MM.1S (cell line): Measurements from ENCODE around the gene FMO5.

Experiments used
- DNase-seq: peaks from one replicate; pipeline ENCODE4 v3.0.0-alpha.2; 2015
- H2AFZ ChIP-seq: fragments of 300-600 bp; sonication (generic); 2 replicates; pipeline ENCODE4 v1.6.0; 2016; ENCODE audit warnings: antibody characterized with exemption, low read length
- H3F3A ChIP-seq: fragments of 300-600 bp; sonication (generic); 2 replicates; pipeline ENCODE4 v1.6.1; 2016; ENCODE audit warnings: mild to moderate bottlenecking, antibody characterized with exemption, low read length, moderate library complexity, mixed read lengths; ENCODE audit not compliant: insufficient read depth
- H3K27ac ChIP-seq: fragments of 300-600 bp; sonication (generic); 2 replicates; pipeline ENCODE4 v1.5.1; 2016; ENCODE audit warnings: mild to moderate bottlenecking, low read length
- H3K27me3 ChIP-seq: fragments of 300-600 bp; sonication (generic); replicated peaks from 2 replicates; pipeline ENCODE4 v1.6.0; 2016; ENCODE audit warnings: low read length; ENCODE audit not compliant: insufficient read depth
- H3K36me3 ChIP-seq: fragments of 300-600 bp; sonication (generic); replicated peaks from 2 replicates; pipeline ENCODE4 v1.6.1; 2016; ENCODE audit warnings: mild to moderate bottlenecking, low read length, mixed read lengths; ENCODE audit not compliant: insufficient read depth
- H3K4me1 ChIP-seq: fragments of 300-600 bp; sonication (generic); 2 replicates; pipeline ENCODE4 v1.6.1; 2016; ENCODE audit warnings: low read length, mixed read lengths
- H3K4me2 ChIP-seq: fragments of 300-600 bp; sonication (generic); 2 replicates; pipeline ENCODE4 v1.6.0; 2016; ENCODE audit warnings: low read depth, low read length
- H3K4me3 ChIP-seq: fragments of 300-600 bp; sonication (generic); 2 replicates; pipeline ENCODE4 v1.5.1; 2016; ENCODE audit warnings: low read length, mixed read lengths
- H3K79me2 ChIP-seq: fragments of 300-600 bp; sonication (generic); 2 replicates; pipeline ENCODE4 v1.6.1; 2016; ENCODE audit warnings: mixed run types, low read length, mixed read lengths
- H3K9ac ChIP-seq: fragments of 300-600 bp; sonication (generic); 2 replicates; pipeline ENCODE4 v1.6.1; 2016; ENCODE audit warnings: low read length, mixed read lengths
- H3K9me2 ChIP-seq: fragments of 300-600 bp; sonication (generic); replicated peaks from 2 replicates; pipeline ENCODE4 v1.6.1; 2016; ENCODE audit warnings: mild to moderate bottlenecking, low read length, mixed read lengths; ENCODE audit not compliant: insufficient read depth
- H3K9me3 ChIP-seq: fragments of 300-600 bp; sonication (generic); replicated peaks from 2 replicates; pipeline ENCODE4 v1.6.1; 2016; ENCODE audit warnings: mild to moderate bottlenecking, low read length, mixed read lengths; ENCODE audit not compliant: insufficient read depth
- H4K20me1 ChIP-seq: fragments of 300-600 bp; sonication (generic); 2 replicates; pipeline ENCODE4 v1.6.1; 2016; ENCODE audit warnings: mild to moderate bottlenecking, low read length, moderate library complexity, mixed read lengths; ENCODE audit not compliant: insufficient read depth
- EZH2 ChIP-seq: fragments of 300-600 bp; sonication (generic); optimal IDR thresholded peaks from 2 replicates; pipeline ENCODE3; 2017; ENCODE audit warnings: low read depth, mild to moderate bottlenecking, antibody characterized with exemption, low read length, mixed read lengths
- EZH2phosphoT487 ChIP-seq: fragments of 300-600 bp; sonication (generic); IDR thresholded peaks from 2 replicates; pipeline ENCODE4 v1.6.1; 2018; ENCODE audit warnings: antibody characterized with exemption, low read length
- TF ChIP-seq, protein P1 (sequence below): fragments of 300-600 bp; sonication (generic); IDR thresholded peaks from 2 replicates; pipeline ENCODE4 v1.5.1; 2016; ENCODE audit warnings: antibody characterized with exemption, low read length, mixed read lengths

The FMO5 gene

DNA sequence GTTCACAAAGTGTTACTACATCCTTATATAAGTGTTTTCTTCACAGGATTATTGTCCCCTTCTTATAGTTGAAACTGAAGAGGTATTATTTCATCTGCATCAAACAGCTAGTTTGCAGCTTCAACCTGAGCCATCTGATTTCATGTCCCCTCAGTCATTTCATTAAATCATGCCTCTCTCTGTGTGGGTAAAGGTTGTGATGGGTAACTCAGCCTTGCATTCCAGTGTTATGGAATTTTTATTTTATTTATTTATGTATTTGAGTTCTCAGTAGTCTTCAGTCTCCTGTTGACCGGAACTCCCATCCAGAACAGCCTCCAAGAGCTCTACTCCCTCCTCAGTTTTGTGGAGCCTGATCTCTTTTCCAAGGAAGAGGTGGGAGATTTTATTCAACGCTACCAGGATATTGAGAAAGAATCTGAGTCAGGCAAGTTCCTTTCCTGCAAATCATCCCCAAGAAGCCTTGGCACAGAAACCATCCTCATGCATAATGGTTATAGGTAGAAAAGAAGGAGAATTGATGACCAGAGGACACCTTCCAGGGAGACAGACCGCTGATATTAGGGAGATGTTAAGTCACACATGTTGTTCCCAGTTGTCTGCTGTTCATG, 39.1 kb upstream of the FMO5 start:
- Histone ChIP-seq H4K20me1 (no peaks in the 10 kb centered on the region), H3K9me3 (no peaks in the 10 kb centered on the region), H3K27ac (no peak overlapping the region), H3F3A (no peaks in the 10 kb centered on the region), H3K79me2 (peaks cover 3% of the 10 kb centered on the region; the same call in 1 of the 2 replicates), H3K9me2 (no peaks in the 10 kb centered on the region), H3K36me3 (peaks cover 6% of the 10 kb centered on the region), H3K4me3 (no peak overlapping the region), H3K4me1 (peaks cover 11% of the 10 kb centered on the region; the same call in 1 of the 2 replicates), H3K9ac (no peak overlapping the region), H3K27me3 (no peaks in the 10 kb centered on the region), H3K4me2 (no peak overlapping the region), H2AFZ (no peak overlapping the region)
- DNase-seq = no peak
- TF ChIP-seq EZH2phosphoT487 (no peak), EZH2 (no peak)
- TF ChIP-seq, protein P1, sequence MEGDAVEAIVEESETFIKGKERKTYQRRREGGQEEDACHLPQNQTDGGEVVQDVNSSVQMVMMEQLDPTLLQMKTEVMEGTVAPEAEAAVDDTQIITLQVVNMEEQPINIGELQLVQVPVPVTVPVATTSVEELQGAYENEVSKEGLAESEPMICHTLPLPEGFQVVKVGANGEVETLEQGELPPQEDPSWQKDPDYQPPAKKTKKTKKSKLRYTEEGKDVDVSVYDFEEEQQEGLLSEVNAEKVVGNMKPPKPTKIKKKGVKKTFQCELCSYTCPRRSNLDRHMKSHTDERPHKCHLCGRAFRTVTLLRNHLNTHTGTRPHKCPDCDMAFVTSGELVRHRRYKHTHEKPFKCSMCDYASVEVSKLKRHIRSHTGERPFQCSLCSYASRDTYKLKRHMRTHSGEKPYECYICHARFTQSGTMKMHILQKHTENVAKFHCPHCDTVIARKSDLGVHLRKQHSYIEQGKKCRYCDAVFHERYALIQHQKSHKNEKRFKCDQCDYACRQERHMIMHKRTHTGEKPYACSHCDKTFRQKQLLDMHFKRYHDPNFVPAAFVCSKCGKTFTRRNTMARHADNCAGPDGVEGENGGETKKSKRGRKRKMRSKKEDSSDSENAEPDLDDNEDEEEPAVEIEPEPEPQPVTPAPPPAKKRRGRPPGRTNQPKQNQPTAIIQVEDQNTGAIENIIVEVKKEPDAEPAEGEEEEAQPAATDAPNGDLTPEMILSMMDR = no peak

DNA sequence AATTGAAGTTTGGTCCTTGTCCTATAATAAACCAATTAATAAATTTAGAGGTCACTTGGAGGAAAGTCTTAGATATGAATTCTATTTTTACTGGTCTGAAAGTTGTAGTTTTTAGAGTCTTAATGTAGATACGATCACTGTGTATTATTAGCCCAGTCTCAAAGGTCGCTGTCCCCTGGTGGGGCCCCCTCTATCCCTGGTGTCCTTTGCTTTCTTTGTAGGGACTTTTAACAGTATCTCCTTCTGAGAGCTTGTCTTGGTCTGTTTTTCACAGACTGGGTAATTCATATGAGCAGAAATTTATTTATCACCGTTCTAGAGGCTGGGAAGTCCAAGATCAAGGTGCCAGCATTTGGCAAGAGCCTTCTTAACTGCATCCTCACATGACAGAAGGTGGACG, 35.8 kb upstream of the FMO5 start:
- no peaks in the 10 kb centered on the region for H3K9me2 ChIP-seq
- H3K36me3 ChIP-seq = peaks cover 6% of the 10 kb centered on the region
- no peaks in the 10 kb centered on the region for H3F3A ChIP-seq
- TF ChIP-seq EZH2phosphoT487 (no peak), EZH2 (no peak)
- TF ChIP-seq, protein P1 = no peak
- H3K79me2 ChIP-seq = peaks cover 20% of the 10 kb centered on the region
- H3K4me2 ChIP-seq = no peak overlapping the region
- no peak overlapping the region for H2AFZ ChIP-seq
- H3K27me3 ChIP-seq = no peaks in the 10 kb centered on the region
- H3K9ac ChIP-seq = no peak overlapping the region
- no peaks in the 10 kb centered on the region for H3K9me3 ChIP-seq
- H3K4me1 ChIP-seq = peaks cover 6% of the 10 kb centered on the region; the same call in 1 of the 2 replicates
- no peak overlapping the region for H3K27ac ChIP-seq
- H4K20me1 ChIP-seq = no peaks in the 10 kb centered on the region
- DNase-seq = no peak
- no peak overlapping the region for H3K4me3 ChIP-seq

DNA sequence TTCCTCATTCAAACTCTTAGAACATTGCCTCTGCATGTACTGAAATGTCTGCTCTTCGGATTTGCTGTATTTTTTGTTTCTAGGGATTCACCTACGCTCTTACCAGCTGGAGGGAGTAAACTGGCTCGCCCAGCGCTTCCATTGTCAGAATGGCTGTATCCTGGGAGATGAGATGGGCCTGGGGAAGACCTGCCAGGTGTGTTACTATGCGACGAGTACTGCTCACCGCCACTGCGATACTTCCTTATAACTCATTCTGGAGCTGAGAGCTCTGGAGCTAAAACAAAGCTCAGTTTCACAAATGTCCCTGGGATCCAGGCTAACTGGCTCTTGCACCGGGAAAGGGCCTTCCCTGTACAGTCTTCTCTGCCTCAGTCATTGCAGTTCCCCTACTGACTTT, 27.4 kb upstream of the FMO5 start:
- Histone ChIP-seq H3F3A (0 out of 2 replicates have a peak, but pooled peaks cover under 1% of the 10 kb centered on the region), H3K9me2 (no peaks in the 10 kb centered on the region), H3K4me1 (peaks cover 3% of the 10 kb centered on the region), H3K9me3 (no peaks in the 10 kb centered on the region), H2AFZ (no peak overlapping the region), H3K27me3 (no peaks in the 10 kb centered on the region), H3K79me2 (peaks cover 86% of the 10 kb centered on the region), H3K4me2 (no peak overlapping the region), H3K27ac (no peak overlapping the region), H3K9ac (no peak overlapping the region), H4K20me1 (0 out of 2 replicates have a peak, but pooled peaks cover 3% of the 10 kb centered on the region), H3K4me3 (no peak overlapping the region), H3K36me3 (no peaks in the 10 kb centered on the region; the same call in 1 of the 2 replicates)
- TF ChIP-seq EZH2 (no peak), EZH2phosphoT487 (no peak)
- TF ChIP-seq, protein P1 = no peak
- no peak for DNase-seq
